HFFc6 (cell line): ENCODE results near the gene ZNF205. TPM values are rescaled to one million over a fixed set of nuclear protein-coding genes. Genes with fewer than 3 reads are reported as not detected.
A peak's percentile ranks its signal among the peaks of the same experiment; 100 is the strongest.

Experiments used
- DNase-seq: peaks from one replicate; pipeline ENCODE4 v3.0.0-alpha.2; 2018
- H3K27ac Mint-ChIP-seq: 2 replicates; pipeline ENCODE4 v1.8.0; 2020; ENCODE audit warnings: mild to moderate bottlenecking, mixed read lengths
- H3K27me3 Mint-ChIP-seq: 2 replicates; pipeline ENCODE4 v1.8.0; 2021; ENCODE audit warnings: mild to moderate bottlenecking, moderate library complexity, mixed read lengths; ENCODE audit not compliant: insufficient read depth
- H3K36me3 Mint-ChIP-seq: 2 replicates; pipeline ENCODE4 v1.8.0; 2021; ENCODE audit warnings: low read depth, mixed read lengths
- H3K4me1 Mint-ChIP-seq: 2 replicates; pipeline ENCODE4 v1.8.0; 2020; ENCODE audit warnings: low read depth, mixed read lengths
- H3K4me3 Mint-ChIP-seq: 2 replicates; pipeline ENCODE4 v1.8.0; 2020; ENCODE audit warnings: mild to moderate bottlenecking, moderate library complexity, mixed read lengths
- H3K9me3 Mint-ChIP-seq: 2 replicates; pipeline ENCODE4 v1.8.0; 2020; ENCODE audit warnings: mild to moderate bottlenecking, mixed read lengths
- CTCF ChIP-seq: fragments of 200-600 bp; sonication (generic); IDR thresholded peaks from 2 replicates; pipeline ENCODE4 v1.5.0; 2021; ENCODE audit warnings: antibody characterized with exemption, mild to moderate bottlenecking
- total RNA-seq, 6 experiments: library from RNA; stranded (reverse); fragmentation: NEBNext Ultra II Directional; extraction: Animal tissue kit (Norgen Biotek cat#: 25700); gene quantifications; 2 replicates in 1 of 6; 3 replicates in 5 of 6; pipeline ENCODE4 v1.2.3, GENCODE V29; 2021

The ZNF205 gene
- total RNA-seq, 6 experiments from 2014 or later = 7.6 to 10.2 (median 9.5) TPM

DNA sequence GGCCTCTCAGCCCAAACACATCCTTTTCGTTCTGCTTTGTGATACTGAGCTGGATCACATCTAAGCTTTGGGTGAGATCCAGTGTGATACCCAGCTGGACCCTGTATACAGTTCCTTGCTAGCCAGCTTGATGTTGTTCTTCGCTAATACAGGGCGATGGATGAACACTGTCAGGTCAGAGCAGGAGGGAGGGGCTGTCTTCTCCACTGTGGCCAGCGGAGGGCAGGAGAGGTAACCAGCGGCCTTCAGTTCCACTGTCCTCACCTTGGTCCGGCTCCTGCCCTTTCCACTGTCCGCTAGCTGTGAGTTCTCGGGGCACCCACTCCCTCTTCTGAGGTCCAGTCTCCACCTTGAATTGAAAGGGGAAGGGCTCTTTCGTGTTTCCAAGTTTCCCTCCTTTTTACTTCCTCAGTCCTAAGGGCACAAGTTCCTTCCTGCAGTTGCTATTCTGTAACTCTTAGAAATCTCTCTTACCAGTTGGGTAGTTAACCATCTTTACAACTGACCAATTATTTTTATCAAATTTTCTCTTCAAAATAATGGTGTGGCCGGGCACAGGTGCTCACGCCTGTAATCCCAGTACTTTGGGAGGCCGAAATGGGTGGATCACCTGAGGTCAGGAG, 19.5 kb downstream of the ZNF205 start:
- peaks cover 16% of the 10 kb centered on the region; the same call in 1 of the 2 replicates for H3K36me3 Mint-ChIP-seq
- H3K9me3 Mint-ChIP-seq = no peaks in the 10 kb centered on the region
- peaks cover 26% of the 10 kb centered on the region for H3K4me1 Mint-ChIP-seq
- H3K4me3 Mint-ChIP-seq = no peak overlapping the region
- H3K27ac Mint-ChIP-seq = no peak overlapping the region; the same call in 1 of the 2 replicates
- H3K27me3 Mint-ChIP-seq = peaks cover 2% of the 10 kb centered on the region; the same call in 1 of the 2 replicates
- DNase-seq = peak; percentile 23
- peak; percentile 75 for TF ChIP-seq CTCF

DNA sequence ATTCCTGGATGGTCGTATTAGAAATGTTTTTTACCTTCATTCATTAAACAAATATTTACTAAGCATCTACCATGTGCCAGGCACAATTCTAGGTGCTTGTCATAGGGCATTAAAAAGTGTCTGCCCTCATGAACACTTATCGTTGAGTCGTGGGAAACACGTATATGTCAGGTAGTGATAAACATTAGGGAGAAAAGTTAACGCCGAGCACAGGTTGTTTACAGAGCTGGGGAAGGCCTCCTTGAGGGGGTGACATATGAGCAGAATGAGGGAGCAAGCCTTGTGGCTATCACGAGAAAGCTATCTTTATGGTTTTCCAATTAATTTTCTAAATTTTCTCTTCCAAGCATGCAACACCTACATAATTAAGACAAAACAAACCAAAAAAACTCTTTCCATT, 21.5 kb downstream of the ZNF205 start:
- Mint-ChIP-seq H3K36me3 (peaks cover 11% of the 10 kb centered on the region; the same call in 1 of the 2 replicates), H3K4me1 (peaks cover 26% of the 10 kb centered on the region)

GRCh38 chr16:3134338-3135125, 22.1 kb downstream of the ZNF205 start, which contains the start of gene ZNF213:
TSS of gene ZNF213 (plus strand) at chr16:3135029. CDS start at chr16:3137281, 2,252 bp downstream.
- peak within 1 kb of the TSS; percentile 99 for H3K4me3 Mint-ChIP-seq
- H3K4me1 Mint-ChIP-seq = peaks cover 25% of the 10 kb centered on the region
- peaks cover 10% of the 10 kb centered on the region; the same call in 1 of the 2 replicates for H3K36me3 Mint-ChIP-seq
- TF ChIP-seq CTCF = no peak
- no peaks in the 10 kb centered on the region for H3K9me3 Mint-ChIP-seq
- H3K27me3 Mint-ChIP-seq = peaks cover 2% of the 10 kb centered on the region; the same call in 1 of the 2 replicates
- H3K27ac Mint-ChIP-seq = peak within 1 kb of the TSS; percentile 96
- DNase-seq = peak; percentile 98

More for the DNA sequence above, 21.5 kb downstream of the ZNF205 start:
- DNase-seq = no peak
- no peaks in the 10 kb centered on the region for H3K9me3 Mint-ChIP-seq
- no peak for TF ChIP-seq CTCF
- H3K27me3 Mint-ChIP-seq = peaks cover 2% of the 10 kb centered on the region; the same call in 1 of the 2 replicates
- H3K4me3 Mint-ChIP-seq = peak overlapping the region; percentile 99
- H3K27ac Mint-ChIP-seq = peak overlapping the region; percentile 96

DNA sequence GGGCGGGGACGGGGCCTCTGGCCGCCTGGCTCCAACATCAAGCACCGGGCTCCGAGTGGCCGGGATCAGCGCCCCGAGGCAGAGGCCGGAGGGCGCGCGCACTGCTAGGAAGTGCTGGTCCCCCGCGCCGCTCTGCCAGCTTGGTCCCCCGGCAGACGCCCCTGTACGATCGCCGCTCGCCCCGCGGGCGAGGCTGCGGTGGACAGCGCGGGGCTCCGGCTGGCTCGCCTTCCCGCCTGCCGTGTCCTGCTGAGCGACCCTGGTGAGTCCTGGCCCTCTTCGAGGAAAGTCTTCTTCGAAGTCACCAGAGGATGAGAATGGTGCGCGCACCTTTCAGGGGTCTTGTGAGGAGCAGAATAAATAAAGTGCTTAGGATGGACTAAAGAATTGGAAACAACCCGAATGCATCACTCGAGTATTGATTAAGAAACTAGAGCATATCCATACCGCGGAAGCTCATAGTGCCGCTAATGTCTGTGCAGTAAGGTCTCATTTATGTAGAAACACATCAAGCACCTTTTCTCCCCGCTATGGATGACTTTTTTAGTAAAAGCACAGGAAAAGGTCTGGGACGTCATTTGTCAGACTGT, 22.8 kb downstream of the ZNF205 start:
- peaks cover 24% of the 10 kb centered on the region for H3K4me1 Mint-ChIP-seq
- no peaks in the 10 kb centered on the region for H3K9me3 Mint-ChIP-seq
- H3K36me3 Mint-ChIP-seq = peaks cover 6% of the 10 kb centered on the region; the same call in 1 of the 2 replicates
- TF ChIP-seq CTCF = no peak
- DNase-seq = no peak
- peak overlapping the region; percentile 84 for H3K27ac Mint-ChIP-seq
- H3K4me3 Mint-ChIP-seq = peak overlapping the region; percentile 99
- H3K27me3 Mint-ChIP-seq = peaks cover 2% of the 10 kb centered on the region; the same call in 1 of the 2 replicates

DNA sequence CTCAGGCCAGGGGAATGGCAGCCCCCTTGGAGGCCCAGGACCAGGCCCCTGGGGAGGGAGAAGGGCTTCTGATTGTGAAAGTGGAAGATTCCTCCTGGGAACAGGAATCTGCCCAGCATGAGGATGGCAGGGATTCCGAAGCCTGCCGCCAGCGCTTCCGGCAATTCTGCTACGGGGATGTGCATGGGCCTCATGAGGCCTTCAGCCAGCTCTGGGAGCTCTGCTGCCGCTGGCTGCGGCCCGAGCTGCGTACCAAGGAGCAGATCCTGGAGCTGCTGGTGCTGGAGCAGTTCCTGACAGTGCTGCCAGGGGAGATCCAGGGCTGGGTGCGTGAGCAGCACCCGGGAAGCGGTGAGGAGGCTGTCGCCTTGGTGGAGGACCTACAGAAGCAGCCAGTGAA, 24.9 kb downstream of the ZNF205 start:
- H3K4me3 Mint-ChIP-seq = no peak overlapping the region
- H3K36me3 Mint-ChIP-seq = peaks cover 10% of the 10 kb centered on the region
- peaks cover 2% of the 10 kb centered on the region; the same call in 1 of the 2 replicates for H3K27me3 Mint-ChIP-seq
- no peak for DNase-seq
- TF ChIP-seq CTCF = no peak
- H3K4me1 Mint-ChIP-seq = peaks cover 24% of the 10 kb centered on the region
- H3K9me3 Mint-ChIP-seq = no peaks in the 10 kb centered on the region
- no peak overlapping the region for H3K27ac Mint-ChIP-seq
